Measurements from ENCODE around the gene ATP2C2.
"Not testable (repeated sequence)": the region's sequence is repeated elsewhere in the genome, so short reads cannot be mapped to it uniquely, and the experiment has no call there.

ATP2C2 gene

DNA sequence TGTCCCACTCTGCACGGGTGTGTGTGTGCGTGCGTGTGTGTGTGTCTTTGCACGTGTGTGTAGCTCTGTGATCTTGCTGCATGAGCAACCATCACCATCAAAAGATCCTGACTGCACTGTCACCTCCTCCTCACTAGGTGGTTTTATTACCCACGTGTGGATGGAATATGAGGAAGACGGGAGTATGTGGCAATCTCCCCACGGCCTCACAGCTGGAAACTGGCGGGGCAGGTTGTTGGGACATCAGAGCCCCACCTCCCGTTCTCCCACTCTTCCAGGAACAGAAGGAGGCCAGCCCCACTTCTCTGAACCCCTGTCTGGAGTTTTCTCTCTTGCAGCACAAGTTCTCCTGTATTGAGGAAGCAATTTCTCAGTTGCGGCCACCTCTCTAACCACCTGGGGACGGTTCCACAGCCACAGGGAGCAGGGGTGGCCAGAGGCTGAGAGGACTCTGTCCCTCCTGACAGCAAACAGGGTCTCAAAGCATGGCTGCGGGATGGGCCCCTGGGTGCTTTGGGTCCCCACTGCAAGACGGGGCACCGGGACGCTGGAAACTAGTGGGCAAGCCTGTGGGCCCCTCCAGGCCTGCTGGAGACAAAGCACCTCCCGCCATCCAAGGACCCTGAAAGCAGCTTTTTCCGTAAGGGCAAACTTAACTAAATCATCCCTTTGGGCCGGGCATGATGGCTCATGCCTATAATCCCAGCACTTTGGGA, 27.9 kb upstream of the ATP2C2 start:
- Histone ChIP-seq H3K14ac (ENCODE audit: low read length in 2 of 2) (no peak overlapping the region), H3K9ac (ENCODE audit: low read length) (no peak overlapping the region), H2BK120ac (ENCODE audit: low read depth, low read length) (no peak overlapping the region), H4K8ac (ENCODE audit: low read length) (no peak overlapping the region), H3K4ac (ENCODE audit: low read depth in 1 of 2, low read length in 2 of 2) (no peak overlapping the region), H2AK5ac (ENCODE audit: low read length, severe bottlenecking) (no peak overlapping the region), H3K4me2 (ENCODE audit: low read length, poor library complexity, severe bottlenecking) (no peak overlapping the region), H2BK12ac (ENCODE audit: low read length in 2 of 2) (no peak overlapping the region), H2BK15ac (ENCODE audit: low read depth, poor library complexity, severe bottlenecking) (no peak overlapping the region), H3K9me3 (ENCODE audit: control insufficient read depth, low read length) (peaks cover 8% of the 10 kb centered on the region), H2BK5ac (ENCODE audit: low read depth, low read length, poor library complexity, severe bottlenecking) (no peak overlapping the region), H3K79me1 (replicated peaks; ENCODE audit: low read length, poor library complexity, severe bottlenecking) (no peaks in the 10 kb centered on the region), H3K4me1 (ENCODE audit: control insufficient read depth, insufficient read depth, low read depth, low read length) (no peaks in the 10 kb centered on the region), H3K27ac (ENCODE audit: low read length, poor library complexity, severe bottlenecking) (no peak overlapping the region), H3K36me3 (ENCODE audit: control insufficient read depth in 1 of 2, insufficient read depth in 2 of 2, low read depth in 1 of 2, low read length in 2 of 2) (no peaks in the 10 kb centered on the region), H3K27me3 (ENCODE audit: control insufficient read depth in 1 of 2, insufficient read depth in 1 of 2, low read length in 2 of 2) (peaks cover 22 to 51% of the 10 kb centered on the region in 2 experiments), H2AFZ (ENCODE audit: low read depth, low read length) (no peak overlapping the region), H4K91ac (ENCODE audit: low read length) (peak overlapping the region; percentile 46), H3K18ac (ENCODE audit: low read depth in 1 of 2, low read length in 2 of 2) (no peak overlapping the region), H3K4me3 (ENCODE audit: insufficient read depth in 1 of 2, low read depth in 1 of 2, low read length in 2 of 2) (no peak overlapping the region), H3K23ac (ENCODE audit: low read length in 2 of 2) (no peak overlapping the region)
- DNase-seq: no peak
- 81% methylated on average over 17 of the region's 18 CpGs for WGBS

DNA sequence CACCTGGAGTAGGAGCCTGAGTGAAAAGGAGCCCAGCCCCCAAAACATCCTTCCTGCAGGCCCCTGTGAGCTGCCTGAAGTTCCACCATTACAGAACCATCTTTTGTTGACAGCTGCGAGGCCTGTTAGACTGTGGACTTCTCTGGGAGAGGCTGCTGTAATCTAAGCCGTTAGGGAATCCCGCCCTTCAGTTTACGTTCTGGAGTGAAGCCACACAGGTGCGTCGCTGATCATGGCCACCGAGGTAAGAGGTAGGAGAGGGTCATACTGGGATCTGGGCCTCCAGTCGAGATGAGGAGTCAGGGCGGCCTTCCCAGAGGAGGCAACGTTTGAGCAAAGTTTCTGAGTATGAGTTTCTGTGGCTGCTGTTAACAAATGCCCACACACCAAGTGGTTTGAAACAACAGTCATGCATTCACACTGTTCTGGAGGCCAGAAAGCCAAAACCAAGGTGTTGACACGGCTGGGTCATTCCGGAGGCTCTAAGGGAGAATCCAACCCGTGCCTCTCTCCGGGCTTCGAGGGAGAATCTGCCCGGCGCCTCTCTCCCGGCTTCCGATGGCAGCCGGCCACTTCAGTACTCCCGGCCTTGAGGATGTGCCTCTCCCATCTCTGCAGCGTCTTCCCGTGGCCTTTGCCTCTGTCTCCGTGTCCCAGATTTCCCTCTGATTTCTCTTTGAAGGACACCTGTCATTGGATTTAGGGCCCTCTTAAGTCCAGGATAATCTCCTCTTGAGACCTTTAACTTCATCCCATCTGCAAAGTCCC, 26.6 kb upstream of the ATP2C2 start:
- Histone ChIP-seq H4K91ac (ENCODE audit: low read length) (no peak overlapping the region), H3K79me1 (replicated peaks; ENCODE audit: low read length, poor library complexity, severe bottlenecking) (no peaks in the 10 kb centered on the region), H2AFZ (ENCODE audit: low read depth, low read length) (no peak overlapping the region), H2BK120ac (ENCODE audit: low read depth, low read length) (no peak overlapping the region), H3K18ac (ENCODE audit: low read depth in 1 of 2, low read length in 2 of 2) (no peak overlapping the region), H2BK12ac (ENCODE audit: low read length in 2 of 2) (no peak overlapping the region), H3K27ac (ENCODE audit: low read length, poor library complexity, severe bottlenecking) (no peak overlapping the region), H3K4ac (ENCODE audit: low read depth in 1 of 2, low read length in 2 of 2) (no peak overlapping the region), H3K4me3 (ENCODE audit: insufficient read depth in 1 of 2, low read depth in 1 of 2, low read length in 2 of 2) (no peak overlapping the region), H3K36me3 (ENCODE audit: control insufficient read depth in 1 of 2, insufficient read depth in 2 of 2, low read depth in 1 of 2, low read length in 2 of 2) (no peaks in the 10 kb centered on the region), H2BK5ac (ENCODE audit: low read depth, low read length, poor library complexity, severe bottlenecking) (no peak overlapping the region), H2AK5ac (ENCODE audit: low read length, severe bottlenecking) (no peak overlapping the region), H3K4me2 (ENCODE audit: low read length, poor library complexity, severe bottlenecking) (no peak overlapping the region), H3K9ac (ENCODE audit: low read length) (no peak overlapping the region), H3K23ac (ENCODE audit: low read length in 2 of 2) (no peak overlapping the region), H3K27me3 (ENCODE audit: control insufficient read depth in 1 of 2, insufficient read depth in 1 of 2, low read length in 2 of 2) (peaks cover 27 to 61% of the 10 kb centered on the region in 2 experiments), H2BK15ac (ENCODE audit: low read depth, poor library complexity, severe bottlenecking) (no peak overlapping the region), H3K9me3 (ENCODE audit: control insufficient read depth, low read length) (peaks cover 8% of the 10 kb centered on the region), H4K8ac (ENCODE audit: low read length) (no peak overlapping the region), H3K4me1 (ENCODE audit: control insufficient read depth, insufficient read depth, low read depth, low read length) (no peaks in the 10 kb centered on the region), H3K14ac (ENCODE audit: low read length in 2 of 2) (no peak overlapping the region)
- 86% methylated on average over 22 of the region's 24 CpGs for WGBS
- no peak for DNase-seq

DNA sequence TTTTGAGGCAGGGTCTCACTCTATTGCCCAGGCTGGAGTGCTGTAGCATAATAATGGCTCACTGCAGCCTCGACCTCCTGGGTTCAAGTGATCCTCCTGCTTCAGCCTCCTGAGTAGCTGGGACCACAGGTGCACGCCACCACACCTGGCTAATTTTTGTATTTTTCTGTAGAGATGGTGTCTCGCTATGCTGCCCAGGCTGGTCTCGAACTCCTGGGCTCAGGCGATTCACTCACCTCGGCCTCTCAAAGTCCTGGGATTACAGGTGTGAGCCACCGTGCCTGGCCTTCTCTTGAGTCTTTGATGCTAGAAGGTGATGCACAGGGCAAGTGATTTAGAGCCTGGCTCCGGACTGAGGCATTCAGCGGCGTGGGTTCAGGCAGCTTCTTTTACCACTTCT, 24.5 kb upstream of the ATP2C2 start:
- not testable (repeated sequence) for H3K79me1 ChIP-seq (replicated peaks; ENCODE audit: low read length, poor library complexity, severe bottlenecking); H3K23ac ChIP-seq (ENCODE audit: low read length in 2 of 2); H2AFZ ChIP-seq (ENCODE audit: low read depth, low read length); H3K4ac ChIP-seq (ENCODE audit: low read depth in 1 of 2, low read length in 2 of 2); H3K27ac ChIP-seq (ENCODE audit: low read length, poor library complexity, severe bottlenecking); H3K14ac ChIP-seq (ENCODE audit: low read length in 2 of 2); H2BK15ac ChIP-seq (ENCODE audit: low read depth, poor library complexity, severe bottlenecking); H3K36me3 ChIP-seq (ENCODE audit: control insufficient read depth in 1 of 2, insufficient read depth in 2 of 2, low read depth in 1 of 2, low read length in 2 of 2); H2BK12ac ChIP-seq (ENCODE audit: low read length in 2 of 2); H2BK120ac ChIP-seq (ENCODE audit: low read depth, low read length); H3K9ac ChIP-seq (ENCODE audit: low read length); H3K4me1 ChIP-seq (ENCODE audit: control insufficient read depth, insufficient read depth, low read depth, low read length); H4K91ac ChIP-seq (ENCODE audit: low read length); H3K9me3 ChIP-seq (ENCODE audit: control insufficient read depth, low read length); H3K18ac ChIP-seq (ENCODE audit: low read depth in 1 of 2, low read length in 2 of 2); H4K8ac ChIP-seq (ENCODE audit: low read length); H2AK5ac ChIP-seq (ENCODE audit: low read length, severe bottlenecking); H3K4me3 ChIP-seq (ENCODE audit: insufficient read depth in 1 of 2, low read depth in 1 of 2, low read length in 2 of 2); H2BK5ac ChIP-seq (ENCODE audit: low read depth, low read length, poor library complexity, severe bottlenecking); DNase-seq; H3K4me2 ChIP-seq (ENCODE audit: low read length, poor library complexity, severe bottlenecking)
- WGBS: 87% methylated on average over 10 of the region's 10 CpGs
- peaks cover 33 to 67% of the 10 kb centered on the region in 2 experiments for H3K27me3 ChIP-seq (ENCODE audit: control insufficient read depth in 1 of 2, insufficient read depth in 1 of 2, low read length in 2 of 2)

DNA sequence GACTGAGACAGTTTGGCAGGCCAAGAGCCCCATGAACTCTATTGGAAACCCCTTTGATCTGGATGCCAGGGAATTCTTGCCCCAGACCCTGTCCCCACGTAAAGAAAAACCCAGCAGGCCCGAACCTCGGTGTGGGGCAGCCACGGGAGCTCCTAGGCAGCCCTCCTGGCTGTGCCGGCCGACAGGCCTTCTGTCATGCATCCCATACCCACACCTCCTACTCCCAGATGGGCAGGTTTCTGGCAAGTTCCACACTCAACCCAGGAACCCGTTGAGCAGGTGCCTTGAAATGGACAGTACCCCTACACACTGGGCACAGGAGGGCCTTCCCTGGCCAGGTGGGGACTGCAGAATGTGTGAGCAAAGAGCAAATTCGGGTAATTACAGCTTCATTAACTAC, 23.6 kb upstream of the ATP2C2 start:
- Histone ChIP-seq H3K4me1 (ENCODE audit: control insufficient read depth, insufficient read depth, low read depth, low read length) (peaks cover 1% of the 10 kb centered on the region), H2BK120ac (ENCODE audit: low read depth, low read length) (no peak overlapping the region), H2BK15ac (ENCODE audit: low read depth, poor library complexity, severe bottlenecking) (no peak overlapping the region), H3K27ac (ENCODE audit: low read length, poor library complexity, severe bottlenecking) (no peak overlapping the region), H4K8ac (ENCODE audit: low read length) (no peak overlapping the region), H3K4ac (ENCODE audit: low read depth in 1 of 2, low read length in 2 of 2) (no peak overlapping the region), H3K79me1 (replicated peaks; ENCODE audit: low read length, poor library complexity, severe bottlenecking) (no peaks in the 10 kb centered on the region), H3K9me3 (ENCODE audit: control insufficient read depth, low read length) (no peaks in the 10 kb centered on the region), H2AFZ (ENCODE audit: low read depth, low read length) (no peak overlapping the region), H3K36me3 (ENCODE audit: control insufficient read depth in 1 of 2, insufficient read depth in 2 of 2, low read depth in 1 of 2, low read length in 2 of 2) (no peaks in the 10 kb centered on the region), H3K14ac (ENCODE audit: low read length in 2 of 2) (no peak overlapping the region), H3K4me2 (ENCODE audit: low read length, poor library complexity, severe bottlenecking) (no peak overlapping the region), H2BK5ac (ENCODE audit: low read depth, low read length, poor library complexity, severe bottlenecking) (no peak overlapping the region), H3K18ac (ENCODE audit: low read depth in 1 of 2, low read length in 2 of 2) (no peak overlapping the region), H3K4me3 (ENCODE audit: insufficient read depth in 1 of 2, low read depth in 1 of 2, low read length in 2 of 2) (no peak overlapping the region), H4K91ac (ENCODE audit: low read length) (no peak overlapping the region), H3K9ac (ENCODE audit: low read length) (no peak overlapping the region), H2BK12ac (ENCODE audit: low read length in 2 of 2) (no peak overlapping the region), H3K23ac (ENCODE audit: low read length in 2 of 2) (no peak overlapping the region), H2AK5ac (ENCODE audit: low read length, severe bottlenecking) (no peak overlapping the region), H3K27me3 (ENCODE audit: control insufficient read depth in 1 of 2, insufficient read depth in 1 of 2, low read length in 2 of 2) (peaks cover 28 to 70% of the 10 kb centered on the region in 2 experiments)
- WGBS: 79% methylated on average over 8 of the region's 8 CpGs
- DNase-seq: no peak
